GM18858 (cell line): Measurements from ENCODE around the gene PPA1.
"Not testable (repeated sequence)": the region's sequence is repeated elsewhere in the genome, so short reads cannot be mapped to it uniquely, and the experiment has no call there.

ENCODE experiments used
- ATAC-seq: cut with Tn5 transposase; IDR thresholded peaks from one replicate; pipeline ENCODE4 v1.9.1; 2021; ENCODE audit not compliant: unreplicated experiment

The PPA1 gene

DNA sequence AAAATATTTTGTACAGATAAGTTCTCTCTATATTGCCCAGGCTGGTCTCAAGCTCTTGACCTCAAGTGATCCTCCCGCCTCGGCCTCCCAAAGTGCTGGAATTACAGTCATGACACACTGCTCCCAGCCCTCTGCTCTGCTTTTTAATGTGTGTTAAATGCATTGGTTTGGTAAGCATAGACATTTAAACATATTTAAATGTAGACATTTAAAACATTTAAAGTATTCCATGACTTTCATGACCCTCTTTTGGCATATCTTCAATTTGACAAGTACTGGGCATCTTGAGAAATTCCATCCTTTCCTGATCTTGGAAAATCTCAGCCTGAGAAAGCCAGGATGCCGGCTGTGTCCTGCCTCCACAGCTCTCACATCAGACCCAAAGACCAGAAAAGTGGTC lies 57.7 kb downstream of the PPA1 start:
- no peak for ATAC-seq

DNA sequence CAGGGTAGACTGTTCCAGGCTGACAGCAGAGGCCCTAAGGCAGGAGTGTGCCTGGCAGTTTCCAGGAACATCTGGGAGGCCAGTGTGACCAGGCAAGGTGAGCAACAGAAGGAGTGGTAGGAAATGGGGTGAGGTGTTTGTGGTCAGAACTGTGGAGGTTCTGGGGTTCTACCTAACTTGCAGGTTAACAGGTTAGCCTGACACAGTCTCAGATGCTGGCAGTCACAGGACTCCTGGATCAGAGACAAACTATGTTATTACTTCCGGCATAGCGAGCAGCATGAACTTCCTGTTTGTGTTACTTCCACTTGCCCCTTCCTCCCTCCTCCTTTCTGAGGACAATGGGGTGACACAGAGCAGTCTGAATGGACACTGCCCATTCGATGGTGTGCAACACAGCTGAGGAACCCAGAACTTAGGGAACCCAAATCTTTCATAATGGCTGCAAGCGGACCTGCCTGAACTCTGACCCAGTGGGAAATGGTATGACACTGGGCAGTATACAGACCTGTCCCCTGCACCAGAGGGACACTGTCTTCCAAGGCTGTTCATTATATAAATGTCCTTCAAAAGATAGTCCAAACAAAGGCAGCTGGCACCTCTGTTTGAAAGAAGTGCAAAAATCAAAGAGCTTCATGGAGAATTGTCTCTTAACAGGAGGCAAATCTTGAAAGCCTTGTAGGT lies 59.0 kb downstream of the PPA1 start:
- ATAC-seq: no peak

- no peak for ATAC-seq
These were observed 63.4 kb downstream of the PPA1 start for GRCh38 chr10:70169649-70170364.

DNA sequence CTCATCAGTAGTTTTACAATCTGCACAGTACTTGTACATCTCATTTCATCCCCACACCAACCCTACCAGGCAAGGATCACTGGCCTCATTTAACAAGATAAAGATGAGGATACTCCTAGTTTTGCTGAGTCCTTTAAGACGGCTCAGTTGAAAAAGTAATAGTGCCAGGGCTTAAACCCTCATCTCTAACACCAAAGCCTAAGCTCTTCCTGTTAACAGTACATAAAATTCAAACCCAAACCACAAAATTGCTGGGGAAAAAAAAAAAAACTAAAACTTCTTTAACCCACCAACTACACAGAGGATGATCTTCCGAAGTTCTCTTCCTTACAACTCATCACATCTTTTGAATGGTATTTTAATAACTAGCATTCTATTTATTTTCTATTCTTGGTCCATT lies 64.2 kb downstream of the PPA1 start:
- ATAC-seq: no peak

DNA sequence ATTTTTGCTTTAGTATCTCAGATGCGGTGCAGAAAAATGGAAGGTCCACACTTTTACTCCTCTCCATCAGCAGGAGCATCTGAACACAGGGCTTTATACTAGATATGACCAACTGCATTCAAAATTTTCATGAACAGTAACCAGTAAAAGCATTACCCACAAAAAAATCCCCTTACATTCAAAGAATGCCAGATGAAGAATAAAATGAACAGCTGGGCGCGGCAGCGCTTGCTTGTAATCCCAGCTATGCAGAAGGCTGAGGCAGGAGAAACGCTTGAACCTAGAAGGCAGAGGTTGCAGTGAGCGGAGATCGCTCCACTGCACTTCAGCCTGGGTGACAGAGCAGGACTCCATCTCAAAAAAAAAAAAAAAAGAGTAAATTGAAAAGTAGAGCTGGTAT lies 66.0 kb downstream of the PPA1 start:
- no peak for ATAC-seq

- ATAC-seq: no peak
These were observed 66.8 kb downstream of the PPA1 start for GRCh38 chr10:70166394-70166793.

- no peak for ATAC-seq
These were observed 69.1 kb downstream of the PPA1 start for GRCh38 chr10:70164163-70164562.

DNA sequence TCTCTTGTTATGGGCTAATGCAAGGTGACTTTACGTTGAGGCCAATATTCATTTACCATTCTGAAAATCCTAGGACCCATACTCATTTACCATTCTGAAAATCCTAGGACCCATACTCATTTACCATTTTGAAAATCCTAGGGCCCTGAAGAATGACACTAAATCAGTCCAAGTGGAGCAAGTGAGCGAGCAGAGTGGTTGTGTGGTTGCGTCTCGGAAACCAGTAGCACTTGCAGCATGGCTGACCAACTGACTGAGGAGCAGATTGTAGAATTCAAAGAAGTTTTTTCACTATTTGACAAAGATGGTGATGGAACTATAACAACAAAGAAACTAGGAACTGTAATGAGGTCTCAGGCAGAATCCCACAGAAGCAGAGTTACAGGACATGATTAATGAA lies 69.8 kb downstream of the PPA1 start:
- no peak for ATAC-seq

DNA sequence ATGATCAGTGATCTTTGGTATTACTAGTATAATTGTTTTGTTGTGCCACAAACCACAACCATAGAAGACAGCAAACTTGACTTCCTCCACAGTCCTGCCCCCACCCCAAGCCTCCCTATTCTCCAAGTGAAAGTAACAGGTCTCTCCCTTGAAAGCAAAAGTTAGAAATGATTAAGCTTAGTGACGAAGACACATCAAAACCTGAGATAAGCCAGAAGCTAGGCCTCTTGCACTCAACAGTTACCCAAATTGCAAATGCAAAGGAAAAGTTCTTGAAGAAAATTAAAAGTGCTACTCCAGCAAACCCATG lies 70.4 kb downstream of the PPA1 start:
- ATAC-seq: peak; percentile 75

- ATAC-seq: no peak
These were observed 70.9 kb downstream of the PPA1 start for GRCh38 chr10:70162151-70162891.

DNA sequence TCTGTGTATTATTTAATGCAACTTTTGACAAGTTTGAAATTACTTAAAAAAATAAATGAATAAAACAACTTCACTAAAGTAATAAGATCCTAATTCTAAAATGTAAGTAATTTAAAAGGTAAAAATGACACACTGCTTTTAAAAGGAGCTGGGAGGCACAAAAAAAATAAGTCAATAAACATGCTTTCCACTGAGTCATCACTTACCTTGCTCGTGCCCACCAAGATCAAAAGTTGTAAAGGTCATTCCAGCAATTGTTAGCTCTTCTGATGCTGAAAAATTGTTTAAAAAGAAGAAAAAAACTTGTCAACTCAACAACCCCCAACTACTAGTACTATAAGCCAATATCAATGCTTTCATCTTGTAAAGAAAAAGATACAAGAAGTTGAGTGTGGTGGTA lies 72.4 kb downstream of the PPA1 start:
- ATAC-seq: no peak

DNA sequence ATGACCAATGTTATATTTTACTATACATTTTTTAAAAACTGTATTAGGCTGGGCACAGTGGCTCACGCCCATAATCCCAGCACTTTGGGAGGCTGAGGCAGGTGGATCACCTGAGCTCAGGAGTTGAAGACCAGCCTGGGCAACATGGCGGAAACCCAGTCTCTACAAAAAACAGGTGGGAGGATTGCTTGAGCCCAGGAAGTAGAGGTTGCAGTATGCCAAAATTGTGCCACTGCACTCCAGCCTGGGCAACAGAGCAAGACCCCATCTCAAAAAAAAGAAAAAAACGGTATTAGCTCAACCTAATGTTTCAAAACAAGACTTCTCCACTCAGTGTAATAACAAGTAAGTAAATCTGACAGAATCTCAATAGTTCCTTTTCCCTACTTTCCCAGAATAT lies 73.9 kb downstream of the PPA1 start:
- not testable (repeated sequence) for ATAC-seq

- no peak for ATAC-seq
These were observed 75.1 kb downstream of the PPA1 start for GRCh38 chr10:70158113-70158512.

DNA sequence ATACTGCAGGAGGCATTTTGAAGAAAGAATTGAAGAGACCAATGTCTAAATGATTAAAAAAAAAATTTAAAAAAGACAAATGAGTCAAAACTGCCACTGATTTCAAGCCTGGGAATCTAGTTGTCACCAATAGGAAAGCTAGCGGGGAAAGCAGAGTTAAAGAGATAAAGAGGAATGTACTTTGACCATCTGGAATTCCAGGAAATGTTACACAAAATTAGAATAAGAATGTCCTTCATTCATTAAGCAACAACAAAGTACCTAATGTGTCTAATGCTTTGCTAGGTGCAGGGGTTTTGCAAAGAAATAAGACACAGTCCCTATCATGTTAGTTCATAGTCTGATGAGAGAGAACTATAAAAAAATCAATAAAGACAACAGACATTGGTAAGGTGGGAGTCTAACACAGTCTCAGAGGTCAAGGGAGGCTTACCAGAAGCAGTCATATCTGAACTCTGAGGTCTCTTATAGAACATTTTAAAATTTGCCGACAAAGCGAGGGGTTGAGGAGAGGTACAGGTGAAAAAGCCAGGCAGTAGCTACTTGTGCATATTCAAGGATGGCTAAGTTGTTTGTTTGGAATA lies 77.9 kb downstream of the PPA1 start:
- no peak for ATAC-seq
